GM18873 (cell line): Measurements from ENCODE around the gene PRAC1.

ENCODE experiments used
- ATAC-seq: cut with Tn5 transposase; IDR thresholded peaks from one replicate; pipeline ENCODE4 v1.9.1; 2021; ENCODE audit warnings: mild to moderate bottlenecking, moderate library complexity, moderate number of reproducible peaks; ENCODE audit not compliant: unreplicated experiment, low FRiP score

The PRAC1 gene

DNA sequence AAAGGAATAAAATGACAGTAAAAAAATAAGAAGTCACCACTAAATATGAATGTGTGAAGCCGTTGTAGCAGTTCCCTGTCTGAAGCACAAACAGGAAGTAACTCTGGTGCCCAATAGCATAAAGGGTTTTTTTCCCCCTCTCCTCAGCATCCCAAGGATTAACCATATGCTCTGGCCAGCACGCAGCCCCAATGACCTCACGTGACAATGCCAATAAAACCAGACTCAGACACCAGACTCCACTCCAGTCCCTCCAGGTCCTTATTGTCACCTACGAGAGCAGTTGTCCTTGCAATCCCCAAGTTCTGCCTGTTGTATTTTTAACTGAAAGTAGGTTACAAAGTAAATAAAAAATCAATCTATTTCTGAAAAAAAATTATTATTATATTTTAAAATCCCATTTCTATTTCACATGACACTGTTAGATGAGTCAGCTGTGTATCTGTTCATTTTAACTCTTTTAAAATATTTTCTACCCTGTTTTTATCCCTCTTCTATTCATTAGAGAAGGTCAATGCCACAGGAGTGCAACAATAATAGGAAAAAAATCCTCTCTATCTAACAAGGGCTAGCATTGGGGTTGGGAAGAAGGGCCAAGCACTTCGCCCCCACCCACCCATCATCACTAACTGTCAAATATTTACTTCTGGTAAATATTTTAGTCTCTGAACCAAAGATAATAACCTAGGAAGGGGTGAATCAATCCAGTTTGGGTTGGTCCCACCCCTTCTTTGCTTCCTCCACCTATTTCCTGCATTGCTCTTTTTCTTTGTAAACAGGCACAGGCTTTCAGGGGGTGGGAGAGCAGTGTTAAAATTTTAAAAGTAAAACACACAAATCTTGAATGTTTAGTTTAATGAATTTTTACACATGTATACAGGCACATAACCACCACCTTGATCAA, 6.6 kb downstream of the PRAC1 start:
- ATAC-seq: no peak

DNA sequence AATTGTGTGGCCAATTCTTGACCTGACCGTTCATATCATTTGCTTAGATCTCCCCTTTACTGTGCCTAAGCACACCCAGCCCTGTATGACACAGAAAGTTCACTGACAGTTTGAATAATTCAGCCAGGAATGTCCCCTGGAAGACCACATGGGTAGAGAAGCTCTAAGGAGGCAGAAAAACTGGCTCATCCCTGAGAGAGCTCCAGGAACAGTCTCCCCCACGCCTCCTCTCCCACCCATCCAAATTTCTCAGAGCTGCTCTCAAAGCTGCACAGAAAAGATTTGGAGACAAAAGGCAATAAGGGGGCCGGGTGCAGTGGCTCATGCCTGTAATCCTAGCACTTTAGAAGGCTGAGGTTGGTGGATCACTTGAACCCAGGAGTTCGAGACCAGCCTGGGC, 11.2 kb downstream of the PRAC1 start:
- ATAC-seq: no peak

DNA sequence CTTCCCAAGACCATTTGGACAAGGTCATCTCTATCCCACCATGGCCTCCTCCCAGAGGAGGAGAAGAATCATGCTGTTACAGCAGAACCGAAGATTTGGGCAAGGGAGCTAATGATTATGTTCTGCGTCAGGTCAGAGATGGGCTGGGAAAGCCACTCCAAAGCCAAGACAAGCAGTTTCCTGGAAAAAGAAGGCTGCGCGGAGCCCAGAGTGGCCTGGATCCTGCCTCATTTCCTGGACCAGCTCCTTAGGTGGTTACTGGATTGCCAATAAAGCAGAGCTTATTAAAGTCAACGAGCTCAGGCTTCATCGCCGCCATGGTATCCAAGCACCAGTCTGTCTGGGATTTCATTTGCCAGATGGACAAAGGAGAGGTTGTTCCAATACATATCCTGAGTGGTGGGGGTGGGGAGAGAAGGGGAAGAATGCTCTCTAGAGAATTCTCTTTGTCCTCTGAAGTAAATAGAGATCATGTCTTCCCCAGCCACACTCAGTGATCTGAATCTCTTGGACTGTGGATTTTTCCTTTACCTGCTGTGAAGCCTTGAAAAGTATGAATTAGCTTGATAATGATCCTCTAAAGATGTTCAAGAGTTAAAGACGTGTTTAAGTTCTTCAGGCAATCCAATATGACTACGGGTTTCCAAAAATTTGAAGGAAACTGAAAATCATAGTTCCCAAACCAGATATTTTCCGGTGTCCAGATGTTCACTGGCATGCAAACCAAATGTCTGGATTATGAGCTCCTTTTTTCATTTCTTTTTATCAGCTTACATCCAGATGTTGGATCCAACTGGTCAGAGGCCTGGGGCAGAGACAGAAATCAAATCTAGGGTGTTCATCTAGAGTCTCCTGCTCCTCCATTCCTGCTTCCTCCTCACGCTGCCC, 17.7 kb downstream of the PRAC1 start:
- ATAC-seq: no peak

DNA sequence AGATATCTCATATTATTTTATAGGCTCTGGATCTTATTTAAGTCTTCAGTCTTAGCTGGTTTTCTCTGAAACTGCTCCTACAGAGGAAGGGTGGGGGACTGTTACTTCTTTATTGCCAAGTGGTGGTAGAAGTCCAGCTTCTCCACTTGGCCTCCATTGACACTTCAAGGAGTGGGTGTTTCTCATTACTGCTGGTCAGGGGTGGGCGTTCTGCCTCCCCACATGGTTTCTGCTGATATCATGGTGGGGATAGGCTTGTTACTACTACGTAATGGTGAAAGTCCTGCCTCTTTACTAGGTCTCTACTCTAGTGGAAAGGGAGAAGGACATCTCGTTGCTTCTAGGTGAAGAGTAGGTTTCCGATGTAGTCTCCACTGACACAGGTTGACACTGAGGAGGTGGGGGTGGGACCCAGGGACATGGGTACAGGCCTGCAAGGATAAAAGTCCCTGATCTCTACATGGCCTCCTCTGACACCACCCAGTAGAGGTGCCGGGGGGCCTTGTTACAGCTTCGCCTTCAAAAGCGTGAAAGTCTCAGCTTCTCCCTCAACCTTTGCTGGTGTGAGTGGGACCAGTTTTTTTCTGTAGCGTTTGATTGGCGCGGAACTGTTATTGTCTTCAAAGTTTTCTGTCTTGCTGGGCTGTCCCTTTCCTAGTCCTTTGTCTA, 20.3 kb downstream of the PRAC1 start:
- no peak for ATAC-seq

GRCh38 chr17:48693178-48693577, 29.1 kb downstream of the PRAC1 start:
- ATAC-seq: no peak

DNA sequence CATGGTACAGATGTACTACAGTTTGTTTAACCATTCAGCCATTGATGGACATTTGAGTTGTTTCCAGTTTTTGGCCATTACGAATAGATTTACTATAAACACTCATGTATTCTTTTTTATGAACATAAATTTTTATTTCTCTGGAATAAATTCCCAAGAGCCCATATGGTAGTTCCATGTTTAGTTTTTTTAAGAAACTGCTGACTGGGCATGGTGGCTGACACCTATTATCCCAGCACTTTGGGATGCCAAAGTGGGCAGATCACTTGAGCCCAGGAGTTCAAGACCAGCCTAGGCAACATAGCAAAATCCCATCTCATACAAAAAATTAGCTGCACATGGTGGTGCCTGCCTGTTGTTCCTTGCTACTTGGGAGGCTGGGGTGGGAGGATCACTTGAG, 30.3 kb downstream of the PRAC1 start:
- no peak for ATAC-seq

DNA sequence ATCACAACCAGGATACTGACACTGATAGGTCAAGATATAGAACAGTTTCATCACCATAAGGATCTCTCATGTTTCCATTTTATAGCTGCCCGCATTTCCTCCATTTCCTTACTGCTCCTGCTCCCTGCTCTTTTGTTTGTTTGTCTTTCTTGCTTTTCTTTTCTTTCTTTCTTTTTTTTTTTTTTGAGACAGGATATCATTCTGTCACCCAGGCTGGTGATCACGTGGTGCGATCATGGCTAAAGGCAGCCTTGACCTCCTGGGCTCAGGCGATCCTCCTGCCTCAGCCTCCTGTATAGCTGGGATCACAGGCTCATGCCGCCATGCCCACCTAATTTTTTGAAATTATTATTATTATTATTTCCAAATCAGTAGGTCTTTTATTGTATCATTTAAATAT, 31.7 kb downstream of the PRAC1 start:
- no peak for ATAC-seq

- ATAC-seq: no peak
These were observed 40.7 kb downstream of the PRAC1 start for GRCh38 chr17:48681609-48682008.

GRCh38 chr17:48679385-48680096, 42.8 kb downstream of the PRAC1 start:
- ATAC-seq: no peak

GRCh38 chr17:48678141-48678971, 44.0 kb downstream of the PRAC1 start:
- no peak for ATAC-seq

DNA sequence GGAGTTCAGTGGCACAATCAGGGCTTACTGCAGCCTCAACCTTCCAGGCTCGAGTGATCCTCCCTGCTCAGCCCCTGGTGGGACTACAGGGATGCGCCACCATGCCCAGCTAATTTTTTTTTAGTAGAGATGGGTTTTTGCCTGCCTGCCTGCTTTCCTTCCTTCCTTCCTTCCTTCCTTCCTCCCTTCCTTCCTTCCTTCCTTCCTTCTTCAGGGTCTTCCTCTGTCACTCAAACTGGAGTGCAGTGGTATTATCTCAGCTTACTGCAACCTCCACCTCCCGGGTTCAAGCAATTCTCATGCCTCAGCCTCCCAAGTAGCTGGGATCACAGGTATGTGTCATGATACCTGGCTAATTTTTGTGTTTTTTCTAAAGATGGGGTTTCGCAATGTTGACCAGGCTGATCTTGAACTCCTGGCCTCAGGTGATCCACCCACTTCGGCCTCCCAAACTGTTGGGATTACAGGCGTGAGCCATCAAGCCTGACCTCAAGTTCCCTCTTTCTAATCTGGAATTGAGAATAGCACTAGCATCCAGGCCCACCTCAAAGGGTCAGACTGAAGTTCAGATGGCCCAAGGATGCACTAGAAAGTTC, 45.3 kb downstream of the PRAC1 start:
- ATAC-seq: no peak

- ATAC-seq: no peak
These were observed 50.0 kb downstream of the PRAC1 start for GRCh38 chr17:48672340-48672739.
